HEK293 (cell line): Measurements from ENCODE around the gene TRAF3.

ENCODE experiments used
- KLF1 ChIP-seq: fragments of 450-650 bp; formaldehyde crosslinking; IDR thresholded peaks from 2 replicates; pipeline ENCODE4 v1.5.1; 2016; ENCODE audit warnings: missing biosample characterization, missing genetic modification characterization
- YY1 ChIP-seq: fragments of 450-650 bp; formaldehyde crosslinking; IDR thresholded peaks from 2 replicates; pipeline ENCODE4 v1.5.1; 2018; ENCODE audit warnings: missing biosample characterization, missing genetic modification characterization
- ZNF138 ChIP-seq: fragments of 450-650 bp; formaldehyde crosslinking; IDR thresholded peaks from 2 replicates; pipeline ENCODE4 v1.5.1; 2016; ENCODE audit warnings: missing biosample characterization, missing genetic modification characterization, borderline replicate concordance
- ZNF146 ChIP-seq: fragments of 450-650 bp; formaldehyde crosslinking; IDR thresholded peaks from 2 replicates; pipeline ENCODE4 v1.5.1; 2016; ENCODE audit warnings: missing biosample characterization, missing genetic modification characterization
- ZNF394 ChIP-seq: fragments of 450-650 bp; formaldehyde crosslinking; IDR thresholded peaks from 2 replicates; pipeline ENCODE4 v1.5.1; 2016; ENCODE audit warnings: missing biosample characterization, missing genetic modification characterization, mild to moderate bottlenecking, moderate library complexity, borderline replicate concordance
- ZNF830 ChIP-seq: fragments of 450-650 bp; IDR thresholded peaks from 2 replicates; pipeline ENCODE4 v1.5.0; 2018; ENCODE audit warnings: missing biosample characterization, missing genetic modification characterization, low read depth, mild to moderate bottlenecking, moderate library complexity
- ZXDB ChIP-seq: fragments of 450-650 bp; formaldehyde crosslinking; IDR thresholded peaks from 2 replicates; pipeline ENCODE4 v1.5.1; 2016; ENCODE audit warnings: missing biosample characterization, missing genetic modification characterization
- TF ChIP-seq, protein P1 (sequence below): fragments of 450-650 bp; formaldehyde crosslinking; IDR thresholded peaks from 2 replicates; pipeline ENCODE4 v1.5.1; 2016; ENCODE audit warnings: missing biosample characterization, missing genetic modification characterization
- TF ChIP-seq, protein P2 (sequence below): fragments of 450-650 bp; formaldehyde crosslinking; conservative IDR thresholded peaks from 2 replicates; pipeline ENCODE4 v1.5.1; 2016; ENCODE audit warnings: low read depth, missing biosample characterization, missing genetic modification characterization
- TF ChIP-seq, protein P3 (sequence below): fragments of 450-650 bp; formaldehyde crosslinking; IDR thresholded peaks from 2 replicates; pipeline ENCODE4 v1.5.1; 2016; ENCODE audit warnings: missing biosample characterization, missing genetic modification characterization
- TF ChIP-seq, protein P4 (sequence below): fragments of 450-650 bp; formaldehyde crosslinking; IDR thresholded peaks from 2 replicates; pipeline ENCODE4 v1.5.1; 2016; ENCODE audit warnings: missing biosample characterization, missing genetic modification characterization
- TF ChIP-seq, protein P5 (sequence below): fragments of 450-650 bp; formaldehyde crosslinking; IDR thresholded peaks from 2 replicates; pipeline ENCODE4 v1.5.1; 2017; ENCODE audit warnings: missing biosample characterization, missing genetic modification characterization
- TF ChIP-seq, protein P6 (sequence below): fragments of 450-650 bp; formaldehyde crosslinking; IDR thresholded peaks from 2 replicates; pipeline ENCODE4 v1.5.1; 2016; ENCODE audit warnings: missing biosample characterization, missing genetic modification characterization
- TF ChIP-seq, protein P7 (sequence below): fragments of 450-650 bp; formaldehyde crosslinking; IDR thresholded peaks from 2 replicates; pipeline ENCODE4 v1.5.1; 2016; ENCODE audit warnings: missing biosample characterization, missing genetic modification characterization, borderline replicate concordance

DNA sequence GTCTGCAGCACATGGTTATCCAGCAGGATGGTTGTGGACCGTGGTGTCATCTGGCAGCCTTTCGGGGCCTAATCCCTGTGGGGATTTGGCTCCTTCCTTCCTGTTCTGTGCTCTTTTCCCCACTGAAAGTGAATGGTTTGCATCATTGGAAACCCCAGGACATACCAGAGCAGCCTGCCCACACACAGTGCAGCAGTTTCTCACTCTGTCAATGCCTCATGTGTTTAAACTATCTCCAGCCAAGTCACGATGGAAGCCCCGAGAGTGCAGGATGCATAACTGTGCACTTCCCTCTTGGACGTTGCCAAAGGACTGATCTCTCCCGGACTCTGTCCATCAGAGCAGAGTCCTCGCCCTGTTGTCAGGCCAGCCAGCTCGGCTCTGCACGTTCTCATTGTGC, 116.2 kb downstream of the TRAF3 start:
- TF ChIP-seq ZNF394 (tag by site-specific recombination) (no peak), ZXDB (tag by site-specific recombination) (no peak), ZNF146 (tag by site-specific recombination) (no peak), ZNF138 (no peak), KLF1 (tag by site-specific recombination) (no peak), ZNF830 (no peak), YY1 (tag by site-specific recombination) (no peak)
- TF ChIP-seq, protein P1, sequence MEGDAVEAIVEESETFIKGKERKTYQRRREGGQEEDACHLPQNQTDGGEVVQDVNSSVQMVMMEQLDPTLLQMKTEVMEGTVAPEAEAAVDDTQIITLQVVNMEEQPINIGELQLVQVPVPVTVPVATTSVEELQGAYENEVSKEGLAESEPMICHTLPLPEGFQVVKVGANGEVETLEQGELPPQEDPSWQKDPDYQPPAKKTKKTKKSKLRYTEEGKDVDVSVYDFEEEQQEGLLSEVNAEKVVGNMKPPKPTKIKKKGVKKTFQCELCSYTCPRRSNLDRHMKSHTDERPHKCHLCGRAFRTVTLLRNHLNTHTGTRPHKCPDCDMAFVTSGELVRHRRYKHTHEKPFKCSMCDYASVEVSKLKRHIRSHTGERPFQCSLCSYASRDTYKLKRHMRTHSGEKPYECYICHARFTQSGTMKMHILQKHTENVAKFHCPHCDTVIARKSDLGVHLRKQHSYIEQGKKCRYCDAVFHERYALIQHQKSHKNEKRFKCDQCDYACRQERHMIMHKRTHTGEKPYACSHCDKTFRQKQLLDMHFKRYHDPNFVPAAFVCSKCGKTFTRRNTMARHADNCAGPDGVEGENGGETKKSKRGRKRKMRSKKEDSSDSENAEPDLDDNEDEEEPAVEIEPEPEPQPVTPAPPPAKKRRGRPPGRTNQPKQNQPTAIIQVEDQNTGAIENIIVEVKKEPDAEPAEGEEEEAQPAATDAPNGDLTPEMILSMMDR (tag by site-specific recombination): no peak
- TF ChIP-seq, protein P2, sequence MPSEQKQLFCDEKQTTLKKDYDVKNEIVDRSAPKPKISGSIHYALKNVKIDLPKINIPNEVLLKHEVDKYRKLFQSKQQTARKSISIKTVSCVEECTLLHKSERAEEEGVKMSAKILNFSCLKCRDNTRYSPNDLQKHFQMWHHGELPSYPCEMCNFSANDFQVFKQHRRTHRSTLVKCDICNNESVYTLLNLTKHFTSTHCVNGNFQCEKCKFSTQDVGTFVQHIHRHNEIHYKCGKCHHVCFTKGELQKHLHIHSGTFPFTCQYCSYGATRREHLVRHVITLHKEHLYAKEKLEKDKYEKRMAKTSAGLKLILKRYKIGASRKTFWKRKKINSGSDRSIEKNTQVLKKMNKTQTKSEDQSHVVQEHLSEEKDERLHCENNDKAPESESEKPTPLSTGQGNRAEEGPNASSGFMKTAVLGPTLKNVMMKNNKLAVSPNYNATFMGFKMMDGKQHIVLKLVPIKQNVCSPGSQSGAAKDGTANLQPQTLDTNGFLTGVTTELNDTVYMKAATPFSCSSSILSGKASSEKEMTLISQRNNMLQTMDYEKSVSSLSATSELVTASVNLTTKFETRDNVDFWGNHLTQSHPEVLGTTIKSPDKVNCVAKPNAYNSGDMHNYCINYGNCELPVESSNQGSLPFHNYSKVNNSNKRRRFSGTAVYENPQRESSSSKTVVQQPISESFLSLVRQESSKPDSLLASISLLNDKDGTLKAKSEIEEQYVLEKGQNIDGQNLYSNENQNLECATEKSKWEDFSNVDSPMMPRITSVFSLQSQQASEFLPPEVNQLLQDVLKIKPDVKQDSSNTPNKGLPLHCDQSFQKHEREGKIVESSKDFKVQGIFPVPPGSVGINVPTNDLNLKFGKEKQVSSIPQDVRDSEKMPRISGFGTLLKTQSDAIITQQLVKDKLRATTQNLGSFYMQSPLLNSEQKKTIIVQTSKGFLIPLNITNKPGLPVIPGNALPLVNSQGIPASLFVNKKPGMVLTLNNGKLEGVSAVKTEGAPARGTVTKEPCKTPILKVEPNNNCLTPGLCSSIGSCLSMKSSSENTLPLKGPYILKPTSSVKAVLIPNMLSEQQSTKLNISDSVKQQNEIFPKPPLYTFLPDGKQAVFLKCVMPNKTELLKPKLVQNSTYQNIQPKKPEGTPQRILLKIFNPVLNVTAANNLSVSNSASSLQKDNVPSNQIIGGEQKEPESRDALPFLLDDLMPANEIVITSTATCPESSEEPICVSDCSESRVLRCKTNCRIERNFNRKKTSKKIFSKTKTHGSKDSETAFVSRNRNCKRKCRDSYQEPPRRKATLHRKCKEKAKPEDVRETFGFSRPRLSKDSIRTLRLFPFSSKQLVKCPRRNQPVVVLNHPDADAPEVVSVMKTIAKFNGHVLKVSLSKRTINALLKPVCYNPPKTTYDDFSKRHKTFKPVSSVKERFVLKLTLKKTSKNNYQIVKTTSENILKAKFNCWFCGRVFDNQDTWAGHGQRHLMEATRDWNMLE (tag by site-specific recombination): no peak
- TF ChIP-seq, protein P3, sequence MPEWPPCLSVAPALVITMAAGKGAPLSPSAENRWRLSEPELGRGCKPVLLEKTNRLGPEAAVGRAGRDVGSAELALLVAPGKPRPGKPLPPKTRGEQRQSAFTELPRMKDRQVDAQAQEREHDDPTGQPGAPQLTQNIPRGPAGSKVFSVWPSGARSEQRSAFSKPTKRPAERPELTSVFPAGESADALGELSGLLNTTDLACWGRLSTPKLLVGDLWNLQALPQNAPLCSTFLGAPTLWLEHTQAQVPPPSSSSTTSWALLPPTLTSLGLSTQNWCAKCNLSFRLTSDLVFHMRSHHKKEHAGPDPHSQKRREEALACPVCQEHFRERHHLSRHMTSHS: no peak
- TF ChIP-seq, protein P4, sequence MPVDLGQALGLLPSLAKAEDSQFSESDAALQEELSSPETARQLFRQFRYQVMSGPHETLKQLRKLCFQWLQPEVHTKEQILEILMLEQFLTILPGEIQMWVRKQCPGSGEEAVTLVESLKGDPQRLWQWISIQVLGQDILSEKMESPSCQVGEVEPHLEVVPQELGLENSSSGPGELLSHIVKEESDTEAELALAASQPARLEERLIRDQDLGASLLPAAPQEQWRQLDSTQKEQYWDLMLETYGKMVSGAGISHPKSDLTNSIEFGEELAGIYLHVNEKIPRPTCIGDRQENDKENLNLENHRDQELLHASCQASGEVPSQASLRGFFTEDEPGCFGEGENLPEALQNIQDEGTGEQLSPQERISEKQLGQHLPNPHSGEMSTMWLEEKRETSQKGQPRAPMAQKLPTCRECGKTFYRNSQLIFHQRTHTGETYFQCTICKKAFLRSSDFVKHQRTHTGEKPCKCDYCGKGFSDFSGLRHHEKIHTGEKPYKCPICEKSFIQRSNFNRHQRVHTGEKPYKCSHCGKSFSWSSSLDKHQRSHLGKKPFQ (tag by site-specific recombination): no peak
- TF ChIP-seq, protein P5, sequence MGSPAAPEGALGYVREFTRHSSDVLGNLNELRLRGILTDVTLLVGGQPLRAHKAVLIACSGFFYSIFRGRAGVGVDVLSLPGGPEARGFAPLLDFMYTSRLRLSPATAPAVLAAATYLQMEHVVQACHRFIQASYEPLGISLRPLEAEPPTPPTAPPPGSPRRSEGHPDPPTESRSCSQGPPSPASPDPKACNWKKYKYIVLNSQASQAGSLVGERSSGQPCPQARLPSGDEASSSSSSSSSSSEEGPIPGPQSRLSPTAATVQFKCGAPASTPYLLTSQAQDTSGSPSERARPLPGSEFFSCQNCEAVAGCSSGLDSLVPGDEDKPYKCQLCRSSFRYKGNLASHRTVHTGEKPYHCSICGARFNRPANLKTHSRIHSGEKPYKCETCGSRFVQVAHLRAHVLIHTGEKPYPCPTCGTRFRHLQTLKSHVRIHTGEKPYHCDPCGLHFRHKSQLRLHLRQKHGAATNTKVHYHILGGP: no peak
- TF ChIP-seq, protein P6, sequence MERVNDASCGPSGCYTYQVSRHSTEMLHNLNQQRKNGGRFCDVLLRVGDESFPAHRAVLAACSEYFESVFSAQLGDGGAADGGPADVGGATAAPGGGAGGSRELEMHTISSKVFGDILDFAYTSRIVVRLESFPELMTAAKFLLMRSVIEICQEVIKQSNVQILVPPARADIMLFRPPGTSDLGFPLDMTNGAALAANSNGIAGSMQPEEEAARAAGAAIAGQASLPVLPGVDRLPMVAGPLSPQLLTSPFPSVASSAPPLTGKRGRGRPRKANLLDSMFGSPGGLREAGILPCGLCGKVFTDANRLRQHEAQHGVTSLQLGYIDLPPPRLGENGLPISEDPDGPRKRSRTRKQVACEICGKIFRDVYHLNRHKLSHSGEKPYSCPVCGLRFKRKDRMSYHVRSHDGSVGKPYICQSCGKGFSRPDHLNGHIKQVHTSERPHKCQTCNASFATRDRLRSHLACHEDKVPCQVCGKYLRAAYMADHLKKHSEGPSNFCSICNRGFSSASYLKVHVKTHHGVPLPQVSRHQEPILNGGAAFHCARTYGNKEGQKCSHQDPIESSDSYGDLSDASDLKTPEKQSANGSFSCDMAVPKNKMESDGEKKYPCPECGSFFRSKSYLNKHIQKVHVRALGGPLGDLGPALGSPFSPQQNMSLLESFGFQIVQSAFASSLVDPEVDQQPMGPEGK (tag by site-specific recombination): no peak
- TF ChIP-seq, protein P7, sequence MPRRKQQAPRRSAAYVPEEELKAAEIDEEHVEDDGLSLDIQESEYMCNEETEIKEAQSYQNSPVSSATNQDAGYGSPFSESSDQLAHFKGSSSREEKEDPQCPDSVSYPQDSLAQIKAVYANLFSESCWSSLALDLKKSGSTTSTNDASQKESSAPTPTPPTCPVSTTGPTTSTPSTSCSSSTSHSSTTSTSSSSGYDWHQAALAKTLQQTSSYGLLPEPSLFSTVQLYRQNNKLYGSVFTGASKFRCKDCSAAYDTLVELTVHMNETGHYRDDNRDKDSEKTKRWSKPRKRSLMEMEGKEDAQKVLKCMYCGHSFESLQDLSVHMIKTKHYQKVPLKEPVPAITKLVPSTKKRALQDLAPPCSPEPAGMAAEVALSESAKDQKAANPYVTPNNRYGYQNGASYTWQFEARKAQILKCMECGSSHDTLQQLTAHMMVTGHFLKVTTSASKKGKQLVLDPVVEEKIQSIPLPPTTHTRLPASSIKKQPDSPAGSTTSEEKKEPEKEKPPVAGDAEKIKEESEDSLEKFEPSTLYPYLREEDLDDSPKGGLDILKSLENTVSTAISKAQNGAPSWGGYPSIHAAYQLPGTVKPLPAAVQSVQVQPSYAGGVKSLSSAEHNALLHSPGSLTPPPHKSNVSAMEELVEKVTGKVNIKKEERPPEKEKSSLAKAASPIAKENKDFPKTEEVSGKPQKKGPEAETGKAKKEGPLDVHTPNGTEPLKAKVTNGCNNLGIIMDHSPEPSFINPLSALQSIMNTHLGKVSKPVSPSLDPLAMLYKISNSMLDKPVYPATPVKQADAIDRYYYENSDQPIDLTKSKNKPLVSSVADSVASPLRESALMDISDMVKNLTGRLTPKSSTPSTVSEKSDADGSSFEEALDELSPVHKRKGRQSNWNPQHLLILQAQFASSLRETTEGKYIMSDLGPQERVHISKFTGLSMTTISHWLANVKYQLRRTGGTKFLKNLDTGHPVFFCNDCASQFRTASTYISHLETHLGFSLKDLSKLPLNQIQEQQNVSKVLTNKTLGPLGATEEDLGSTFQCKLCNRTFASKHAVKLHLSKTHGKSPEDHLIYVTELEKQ (tag by site-specific recombination): no peak
